Fibroblast of upper back skin (primary cell): ENCODE measurements around the gene RPL35.

Experiments
- DNase-seq: peaks from one replicate; pipeline ENCODE4 v3.0.0-alpha.2; 2013

RPL35 gene

GRCh38 chr9:124814164-124814535 lies 47.6 kb downstream of the RPL35 start:
- no peak for DNase-seq

DNA sequence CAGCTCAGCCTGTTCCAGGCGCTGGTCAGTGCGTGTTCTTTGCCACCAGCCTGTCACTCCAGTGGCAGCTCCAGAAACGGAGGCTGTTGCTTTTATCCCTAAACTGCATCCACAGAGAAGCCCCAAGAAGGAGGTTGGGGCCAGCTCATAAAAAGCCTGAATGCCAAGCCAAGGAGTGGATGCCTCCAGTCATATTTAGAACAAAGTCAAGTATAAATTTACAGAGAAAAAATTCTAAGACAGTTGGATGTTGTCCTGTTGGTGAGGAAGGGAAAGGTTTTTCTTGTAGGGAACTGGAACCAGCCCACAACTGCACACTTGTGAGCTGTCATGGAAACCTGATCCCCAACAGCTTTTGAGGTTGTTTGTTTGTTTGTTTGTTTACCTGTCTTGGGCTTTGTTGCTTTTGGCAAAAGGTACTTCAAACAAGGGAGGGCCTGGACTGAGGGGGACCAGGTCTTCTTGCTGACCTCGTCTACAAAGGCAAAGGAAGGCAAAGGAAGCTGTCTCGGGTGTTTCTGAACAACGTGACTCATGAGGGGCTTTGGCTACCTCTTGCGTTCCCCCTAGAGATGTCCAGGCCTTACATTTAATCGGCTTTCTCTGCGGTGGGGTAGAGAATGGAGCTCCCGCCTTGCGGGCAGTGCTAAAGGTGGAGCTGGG lies 48.1 kb downstream of the RPL35 start:
- DNase-seq = peak; percentile 37

DNA sequence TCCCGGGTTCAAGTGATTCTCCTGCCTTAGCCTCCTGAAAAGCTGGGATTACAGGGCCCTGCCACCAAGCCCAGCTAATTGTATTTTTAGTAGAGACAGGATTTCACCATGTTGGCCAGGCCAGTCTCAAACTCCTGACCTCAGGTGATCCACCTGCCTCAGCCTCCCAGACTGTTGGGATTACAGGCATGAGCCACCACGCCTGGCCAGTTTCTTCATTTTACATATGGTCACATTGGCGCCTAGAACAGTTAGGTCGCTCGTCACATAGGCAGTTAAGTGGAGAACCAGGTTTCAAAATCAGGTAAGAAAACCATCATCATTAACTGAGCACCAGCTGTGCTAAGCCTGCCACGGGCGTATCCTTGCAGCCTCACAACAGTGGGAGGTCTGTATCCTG lies 48.7 kb downstream of the RPL35 start:
- no peak for DNase-seq

- peak; percentile 100 for DNase-seq
These were observed 49.3 kb downstream of the RPL35 start for GRCh38 chr9:124812441-124812876.

DNA sequence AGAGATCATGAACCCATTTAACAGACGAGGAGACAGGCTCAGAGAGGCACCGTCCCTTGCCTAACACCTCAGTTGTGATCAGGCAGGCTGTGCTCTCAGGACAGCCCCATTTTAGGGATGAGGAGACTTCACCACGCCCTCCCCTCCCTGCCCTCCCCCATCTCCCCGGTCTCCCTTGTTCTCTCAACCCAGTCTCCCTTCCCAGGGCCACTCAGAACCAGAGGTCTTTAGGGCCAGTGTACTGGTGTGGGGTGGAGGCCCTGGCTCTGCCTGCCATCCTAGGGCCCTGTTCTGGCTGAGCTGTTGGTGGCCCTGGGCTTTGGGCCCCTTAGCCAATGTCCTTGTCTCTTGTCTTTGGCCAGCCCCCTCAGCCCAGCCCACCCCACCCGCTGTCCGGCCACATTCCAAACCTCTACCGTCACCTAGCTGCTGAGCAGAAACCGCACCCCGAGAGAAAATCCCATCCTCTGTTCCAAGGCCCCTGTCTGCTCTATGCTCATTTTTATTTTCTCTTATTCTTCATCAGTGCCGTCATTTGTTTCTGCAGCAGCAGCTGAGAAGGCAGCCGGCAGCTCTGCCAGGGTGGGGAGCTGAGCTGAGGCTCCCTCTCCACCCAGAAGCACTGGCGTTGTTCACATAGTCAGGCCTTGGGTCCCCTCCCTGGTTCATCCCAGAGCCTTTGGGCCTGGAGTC lies 50.9 kb downstream of the RPL35 start:
- DNase-seq = peak; percentile 90

GRCh38 chr9:124809741-124810500 lies 51.8 kb downstream of the RPL35 start:
- DNase-seq = no peak

DNA sequence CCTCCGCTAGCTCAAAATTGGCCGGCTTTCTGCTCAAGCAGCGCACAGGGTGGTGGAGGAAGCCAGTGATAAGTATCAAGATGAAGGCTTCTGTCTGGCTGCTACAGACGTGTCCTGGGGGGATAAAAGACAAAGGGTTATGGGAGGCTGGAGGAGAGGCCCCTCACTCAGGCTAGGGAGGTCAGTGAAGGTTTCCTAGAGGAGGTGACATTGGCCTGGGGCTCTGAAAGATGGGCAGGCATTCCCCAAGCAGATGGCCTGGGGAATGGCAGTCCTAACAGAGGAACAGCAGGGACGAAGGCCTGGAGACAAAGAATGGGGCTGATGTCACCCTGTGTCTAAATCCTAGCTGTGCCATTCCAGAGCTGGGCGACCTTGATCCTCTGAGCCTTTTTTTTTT lies 52.5 kb downstream of the RPL35 start:
- DNase-seq = no peak

GRCh38 chr9:124808246-124808956 lies 53.4 kb downstream of the RPL35 start:
- no peak for DNase-seq
